Mucosa of stomach (tissue), 1 donor: ENCODE results near the gene CREB3L4.
"Not testable (repeated sequence)": the region's sequence is repeated elsewhere in the genome, so short reads cannot be mapped to it uniquely, and the experiment has no call there.

Experiments used
- H3K27me3 ChIP-seq: one replicate; pipeline ENCODE4 v1.7.0; 2013; ENCODE audit warnings: mild to moderate bottlenecking, low read length; ENCODE audit not compliant: control insufficient read depth, insufficient read depth
- H3K36me3 ChIP-seq: one replicate; pipeline ENCODE4 v1.7.0; 2013; ENCODE audit warnings: low read length; ENCODE audit not compliant: control insufficient read depth, insufficient read depth
- H3K4me1 ChIP-seq: one replicate; pipeline ENCODE4 v1.7.0; 2013; ENCODE audit warnings: mild to moderate bottlenecking, low read length; ENCODE audit not compliant: control insufficient read depth, insufficient read depth
- H3K4me3 ChIP-seq: one replicate; pipeline ENCODE4 v1.7.0; 2013; ENCODE audit warnings: low read length
- H3K9ac ChIP-seq: one replicate; pipeline ENCODE4 v1.7.0; 2013; ENCODE audit warnings: mild to moderate bottlenecking, low read length, moderate library complexity
- H3K9me3 ChIP-seq: one replicate; pipeline ENCODE4 v1.7.0; 2013; ENCODE audit warnings: mild to moderate bottlenecking, low read length, moderate library complexity; ENCODE audit not compliant: control insufficient read depth
- donor health status: Pancreatic carcinoma.

CREB3L4 gene

GRCh38 chr1:154012543-154012942 lies 44.8 kb downstream of the CREB3L4 start:
- H3K27me3 ChIP-seq, H3K9ac ChIP-seq, H3K9me3 ChIP-seq: not testable (repeated sequence)

GRCh38 chr1:154014154-154014907 lies 46.6 kb downstream of the CREB3L4 start:
- Histone ChIP-seq H3K9ac (no peak overlapping the region), H3K4me3 (no peak overlapping the region), H3K36me3 (no peaks in the 10 kb centered on the region), H3K9me3 (no peaks in the 10 kb centered on the region), H3K27me3 (no peaks in the 10 kb centered on the region), H3K4me1 (peaks cover 4% of the 10 kb centered on the region)

More at GRCh38 chr1:154012543-154012942, 44.8 kb downstream of the CREB3L4 start:
- H3K4me1 ChIP-seq, H3K36me3 ChIP-seq, H3K4me3 ChIP-seq: not testable (repeated sequence)

DNA sequence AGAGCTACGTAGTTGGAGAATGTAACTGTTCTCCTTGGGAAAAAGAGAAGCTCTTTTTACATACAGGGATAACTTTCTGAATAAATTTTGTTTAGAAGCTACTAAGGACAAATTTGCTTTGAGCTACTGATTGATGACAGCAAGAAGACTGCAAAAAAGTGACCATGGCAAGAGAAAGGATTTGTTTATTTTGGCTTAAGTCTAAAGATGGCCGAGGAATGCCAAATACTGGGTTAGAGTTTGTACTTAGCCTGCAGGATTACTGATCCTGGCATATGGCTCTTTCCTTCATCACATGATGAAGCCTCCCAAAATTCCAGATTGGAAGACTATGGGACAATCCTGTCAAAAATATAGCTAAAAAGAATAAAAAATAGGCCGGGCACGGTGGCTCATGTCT lies 51.6 kb downstream of the CREB3L4 start:
- H3K4me1 ChIP-seq: peaks cover 4% of the 10 kb centered on the region
- H3K36me3 ChIP-seq: no peaks in the 10 kb centered on the region
- no peak overlapping the region for H3K9ac ChIP-seq
- no peaks in the 10 kb centered on the region for H3K9me3 ChIP-seq
- H3K27me3 ChIP-seq: no peaks in the 10 kb centered on the region
- no peak overlapping the region for H3K4me3 ChIP-seq

DNA sequence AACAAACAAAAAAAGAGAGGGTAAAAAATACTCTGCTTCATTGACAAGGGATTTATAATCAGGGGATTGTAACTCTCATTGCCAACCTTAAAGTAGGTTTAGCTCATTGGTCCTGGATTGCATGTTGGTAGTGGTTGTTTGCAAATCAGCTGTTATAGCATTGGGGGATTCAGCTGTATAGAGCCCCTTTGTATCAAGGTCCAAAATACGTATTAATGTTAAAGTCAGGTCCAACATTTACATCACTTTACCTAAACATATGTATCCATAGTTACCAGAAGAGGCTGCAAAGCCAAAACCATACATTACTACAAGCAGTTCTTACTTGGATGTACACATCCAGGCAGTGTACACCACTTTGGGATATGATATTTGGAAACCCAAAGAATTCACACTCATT lies 52.2 kb downstream of the CREB3L4 start:
- Histone ChIP-seq H3K4me3 (no peak overlapping the region), H3K27me3 (no peaks in the 10 kb centered on the region)

More for the DNA sequence above, 52.2 kb downstream of the CREB3L4 start:
- Histone ChIP-seq H3K4me1 (no peaks in the 10 kb centered on the region), H3K9me3 (no peaks in the 10 kb centered on the region), H3K9ac (no peak overlapping the region), H3K36me3 (no peaks in the 10 kb centered on the region)
